ENCODE data around the gene PRKAG2.

Gene PRKAG2

DNA sequence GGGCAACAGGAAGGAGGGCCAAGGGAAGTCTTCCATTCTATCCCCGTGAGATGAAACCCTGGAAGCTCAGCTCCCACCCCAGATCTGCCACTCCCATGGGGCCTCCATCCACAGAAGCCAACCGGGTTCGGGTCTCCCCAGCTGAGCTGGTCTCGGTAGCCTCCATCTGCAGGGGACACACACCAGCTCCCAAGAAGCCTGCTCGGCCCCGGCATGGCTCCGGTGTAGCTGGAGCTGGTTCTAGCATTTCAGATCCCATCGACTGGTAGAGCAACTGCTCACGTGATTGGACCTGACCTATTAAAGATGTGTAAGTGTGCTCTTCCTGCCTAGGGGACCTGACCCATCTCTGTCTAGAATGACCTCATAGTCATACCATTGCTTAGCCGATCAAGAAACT, 138.0 kb downstream of the PRKAG2 start:
- H3K4me3 Mint-ChIP-seq = no peak overlapping the region
- no peaks in the 10 kb centered on the region for H3K9me3 Mint-ChIP-seq
- H3K4me1 Mint-ChIP-seq = peaks cover 11% of the 10 kb centered on the region
- peaks cover 3% of the 10 kb centered on the region for H3K36me3 Mint-ChIP-seq
- no peaks in the 10 kb centered on the region for H3K27me3 Mint-ChIP-seq
- H3K27ac Mint-ChIP-seq = no peak overlapping the region

DNA sequence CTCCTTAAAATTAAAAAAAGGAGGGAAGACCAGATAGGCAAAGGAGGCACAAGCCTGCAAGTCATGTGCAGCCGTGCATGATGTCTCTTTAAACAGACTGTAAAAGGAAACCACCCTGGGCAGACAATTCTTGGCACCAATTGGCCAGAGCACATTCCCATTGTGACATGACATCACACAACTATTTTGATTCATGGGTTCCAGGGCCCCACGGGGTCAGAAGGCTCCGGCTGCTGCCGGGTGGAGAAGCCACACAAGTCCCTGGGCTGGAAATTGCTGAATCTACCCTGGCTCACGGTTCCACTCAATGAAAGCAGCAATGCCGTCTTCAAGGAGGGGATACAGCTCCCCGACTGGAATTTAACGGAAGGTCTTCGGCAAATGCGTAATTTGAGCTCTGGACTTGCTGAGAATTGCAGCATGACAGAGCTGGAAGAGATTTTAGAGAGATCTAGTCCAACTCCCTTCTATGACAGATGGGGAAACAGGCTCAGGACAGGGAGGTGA, 140.5 kb downstream of the PRKAG2 start:
- Mint-ChIP-seq H3K4me3 (no peak overlapping the region), H3K9me3 (no peaks in the 10 kb centered on the region), H3K27me3 (no peaks in the 10 kb centered on the region), H3K36me3 (peaks cover 3% of the 10 kb centered on the region), H3K27ac (no peak overlapping the region), H3K4me1 (peaks cover 4% of the 10 kb centered on the region)

GRCh38 chr7:151735851-151736402, 141.0 kb downstream of the PRKAG2 start:
- no peaks in the 10 kb centered on the region for H3K9me3 Mint-ChIP-seq
- H3K27ac Mint-ChIP-seq = no peak overlapping the region
- no peak overlapping the region for H3K4me3 Mint-ChIP-seq
- peaks cover 3% of the 10 kb centered on the region for H3K36me3 Mint-ChIP-seq
- peaks cover 4% of the 10 kb centered on the region for H3K4me1 Mint-ChIP-seq
- H3K27me3 Mint-ChIP-seq = no peaks in the 10 kb centered on the region

DNA sequence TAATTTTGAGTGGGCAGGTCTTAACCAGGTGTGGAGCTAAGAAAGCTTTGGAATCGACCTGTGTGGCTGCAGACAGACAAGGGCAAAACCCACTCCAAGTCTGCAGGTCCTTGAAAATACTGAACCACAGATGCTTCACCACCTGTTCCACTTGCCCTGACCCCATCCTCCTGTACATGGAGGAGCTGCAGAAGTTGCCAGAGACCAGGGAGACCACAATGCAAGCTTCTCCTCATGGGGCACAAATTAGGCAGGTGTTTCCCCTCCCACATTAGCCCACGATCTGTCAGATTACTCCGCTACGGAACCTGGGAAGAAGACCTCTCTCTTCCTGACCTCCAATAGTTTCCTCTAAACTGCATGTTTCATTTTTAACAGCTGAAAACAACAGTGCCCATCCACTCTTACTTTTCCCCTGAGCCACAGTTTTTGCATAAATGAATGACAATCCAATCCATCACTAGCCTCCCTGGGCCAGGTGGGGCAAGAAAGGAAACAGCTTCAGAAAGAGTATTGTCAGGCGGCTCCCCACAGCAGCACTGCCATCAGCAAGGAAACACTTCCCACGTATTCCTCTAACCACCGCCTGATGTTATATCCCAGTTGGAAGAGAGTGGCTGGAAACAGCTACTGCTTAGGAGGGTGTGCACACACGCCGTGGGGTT, 141.6 kb downstream of the PRKAG2 start:
- H3K9me3 Mint-ChIP-seq = no peaks in the 10 kb centered on the region
- H3K27ac Mint-ChIP-seq = no peak overlapping the region
- H3K4me3 Mint-ChIP-seq = no peak overlapping the region
- peaks cover 4% of the 10 kb centered on the region for H3K4me1 Mint-ChIP-seq
- H3K27me3 Mint-ChIP-seq = no peaks in the 10 kb centered on the region
- peaks cover 1% of the 10 kb centered on the region for H3K36me3 Mint-ChIP-seq

- Mint-ChIP-seq H3K27me3 (no peaks in the 10 kb centered on the region), H3K36me3 (no peaks in the 10 kb centered on the region), H3K9me3 (no peaks in the 10 kb centered on the region), H3K4me1 (peaks cover 11% of the 10 kb centered on the region), H3K27ac (no peak overlapping the region), H3K4me3 (no peak overlapping the region)
Observed at GRCh38 chr7:151732834-151733592, 143.9 kb downstream of the PRKAG2 start.

GRCh38 chr7:151732292-151732691, 144.6 kb downstream of the PRKAG2 start:
- Mint-ChIP-seq H3K27ac (no peak overlapping the region), H3K4me3 (no peak overlapping the region), H3K9me3 (no peaks in the 10 kb centered on the region), H3K4me1 (peaks cover 14% of the 10 kb centered on the region), H3K27me3 (no peaks in the 10 kb centered on the region), H3K36me3 (no peaks in the 10 kb centered on the region)

- no peaks in the 10 kb centered on the region for H3K27me3 Mint-ChIP-seq
- no peaks in the 10 kb centered on the region for H3K9me3 Mint-ChIP-seq
- no peak overlapping the region for H3K27ac Mint-ChIP-seq
- peaks cover 14% of the 10 kb centered on the region for H3K4me1 Mint-ChIP-seq
- H3K4me3 Mint-ChIP-seq = no peak overlapping the region
- no peaks in the 10 kb centered on the region for H3K36me3 Mint-ChIP-seq
Observed at GRCh38 chr7:151731022-151731441, 145.9 kb downstream of the PRKAG2 start.

DNA sequence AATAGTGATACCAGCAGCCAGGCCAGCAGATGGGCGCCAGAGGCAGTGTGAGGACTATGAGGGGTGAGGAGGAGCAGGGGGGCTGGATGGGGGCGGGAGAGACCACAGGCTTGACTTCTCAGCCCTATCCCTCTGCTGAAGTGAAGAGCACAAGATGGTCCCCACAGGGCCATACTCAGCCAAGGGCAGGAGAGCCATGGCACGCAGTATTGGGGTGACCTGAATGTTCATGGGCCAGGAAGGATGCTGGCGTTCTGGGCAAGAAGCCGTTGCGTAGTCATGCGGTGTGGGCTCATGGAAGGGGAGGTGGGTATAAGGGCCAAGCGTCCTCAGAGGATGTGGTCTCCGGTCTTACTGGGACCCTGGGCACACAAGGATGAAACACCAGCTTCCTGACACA, 146.3 kb downstream of the PRKAG2 start:
- H3K4me1 Mint-ChIP-seq = peaks cover 14% of the 10 kb centered on the region
- H3K27ac Mint-ChIP-seq = no peak overlapping the region
- H3K36me3 Mint-ChIP-seq = no peaks in the 10 kb centered on the region
- no peaks in the 10 kb centered on the region for H3K9me3 Mint-ChIP-seq
- no peaks in the 10 kb centered on the region for H3K27me3 Mint-ChIP-seq
- no peak overlapping the region for H3K4me3 Mint-ChIP-seq

GRCh38 chr7:151729521-151729921, 147.4 kb downstream of the PRKAG2 start:
- no peaks in the 10 kb centered on the region for H3K36me3 Mint-ChIP-seq
- H3K4me3 Mint-ChIP-seq = no peak overlapping the region
- H3K4me1 Mint-ChIP-seq = peaks cover 14% of the 10 kb centered on the region
- no peak overlapping the region for H3K27ac Mint-ChIP-seq
- no peaks in the 10 kb centered on the region for H3K27me3 Mint-ChIP-seq
- no peaks in the 10 kb centered on the region for H3K9me3 Mint-ChIP-seq

GRCh38 chr7:151728746-151729145, 148.2 kb downstream of the PRKAG2 start:
- Mint-ChIP-seq H3K4me1 (peaks cover 10% of the 10 kb centered on the region), H3K36me3 (no peaks in the 10 kb centered on the region), H3K4me3 (no peak overlapping the region), H3K9me3 (no peaks in the 10 kb centered on the region), H3K27ac (peak overlapping the region; percentile 62), H3K27me3 (no peaks in the 10 kb centered on the region)

GRCh38 chr7:151728286-151728660, 148.6 kb downstream of the PRKAG2 start:
- H3K27ac Mint-ChIP-seq = no peak overlapping the region
- no peaks in the 10 kb centered on the region for H3K36me3 Mint-ChIP-seq
- H3K9me3 Mint-ChIP-seq = no peaks in the 10 kb centered on the region
- H3K4me1 Mint-ChIP-seq = peaks cover 10% of the 10 kb centered on the region
- H3K27me3 Mint-ChIP-seq = no peaks in the 10 kb centered on the region
- H3K4me3 Mint-ChIP-seq = no peak overlapping the region

DNA sequence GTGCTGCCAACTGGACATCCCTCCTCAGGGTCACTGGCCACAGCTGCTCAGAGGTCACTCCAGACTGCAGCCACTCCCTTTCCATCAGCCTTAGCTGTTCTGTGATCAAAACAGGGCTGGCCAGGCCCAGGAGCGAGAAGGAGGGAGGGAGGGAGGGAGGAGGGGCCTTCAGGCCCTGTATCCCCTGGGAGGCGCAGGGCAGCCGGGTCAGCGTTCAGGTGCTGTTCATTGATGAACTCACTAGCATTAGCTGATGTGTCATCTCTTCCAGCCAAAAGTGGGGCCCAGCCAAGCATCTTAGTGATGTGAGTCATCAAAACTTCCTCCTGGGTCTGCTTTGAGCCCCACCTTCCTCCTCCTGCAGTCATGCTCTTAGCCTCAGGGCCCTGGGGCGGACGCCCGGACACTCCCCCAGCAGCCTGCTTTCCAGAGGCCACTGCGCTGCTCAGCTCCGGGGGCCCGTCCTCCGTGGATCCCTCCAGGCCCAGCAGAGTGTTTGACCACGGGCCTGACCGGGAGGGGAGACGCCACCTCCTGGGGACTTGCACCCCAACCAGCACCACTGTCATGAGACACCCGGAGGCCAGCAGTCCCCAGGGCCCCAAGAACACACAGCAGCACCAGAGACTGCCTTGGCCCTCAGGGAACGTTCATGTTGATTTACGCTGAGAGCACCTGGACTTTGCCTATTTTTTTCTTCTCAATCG, 149.2 kb downstream of the PRKAG2 start:
- Mint-ChIP-seq H3K27ac (no peak overlapping the region), H3K4me3 (no peak overlapping the region), H3K36me3 (no peaks in the 10 kb centered on the region), H3K27me3 (no peaks in the 10 kb centered on the region), H3K9me3 (no peaks in the 10 kb centered on the region), H3K4me1 (peaks cover 10% of the 10 kb centered on the region)

- Mint-ChIP-seq H3K27me3 (no peaks in the 10 kb centered on the region), H3K9me3 (no peaks in the 10 kb centered on the region), H3K4me1 (peaks cover 10% of the 10 kb centered on the region), H3K4me3 (no peak overlapping the region), H3K36me3 (no peaks in the 10 kb centered on the region), H3K27ac (no peak overlapping the region)
Observed at GRCh38 chr7:151726652-151727578, 150.0 kb downstream of the PRKAG2 start.

DNA sequence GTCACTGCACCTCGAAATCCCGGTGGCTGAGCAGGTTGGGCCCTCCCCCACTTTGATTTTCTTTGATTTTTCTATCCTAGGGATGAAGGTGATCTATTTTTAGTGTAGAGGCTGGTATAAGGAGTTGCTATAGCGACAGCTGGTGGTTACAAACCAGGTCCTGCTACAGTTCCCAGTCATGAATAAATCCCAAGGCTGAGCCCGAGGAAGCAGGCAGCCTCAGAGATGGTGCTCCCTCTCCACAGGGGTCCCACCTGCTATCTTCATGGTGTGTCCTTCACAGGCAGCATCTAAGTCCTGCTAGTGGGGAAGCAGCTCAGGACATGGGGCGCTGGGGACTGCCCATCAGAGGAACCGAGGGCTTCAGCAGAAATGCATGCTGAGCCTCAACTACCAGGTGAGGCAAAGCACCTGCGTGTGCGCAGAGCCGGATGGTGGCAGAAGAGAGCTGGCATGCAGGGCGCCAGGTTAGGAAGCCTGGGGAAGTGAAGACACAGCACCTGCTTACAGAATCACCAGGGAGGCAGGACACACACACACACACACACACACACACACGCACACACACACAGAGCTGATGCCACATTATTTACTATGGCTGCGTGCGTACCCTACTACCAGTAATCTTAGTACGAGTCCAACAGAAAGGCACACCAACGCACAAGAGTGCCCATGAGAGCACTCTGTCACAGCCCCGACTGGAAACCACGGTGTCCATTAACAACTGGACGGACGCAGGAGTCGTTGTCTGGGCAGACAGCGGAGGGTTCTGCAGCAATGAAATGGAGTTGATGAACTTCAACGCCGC, 150.9 kb downstream of the PRKAG2 start:
- H3K4me3 Mint-ChIP-seq = no peak overlapping the region
- H3K36me3 Mint-ChIP-seq = no peaks in the 10 kb centered on the region
- H3K27ac Mint-ChIP-seq = no peak overlapping the region
- H3K4me1 Mint-ChIP-seq = peaks cover 10% of the 10 kb centered on the region
- no peaks in the 10 kb centered on the region for H3K27me3 Mint-ChIP-seq
- H3K9me3 Mint-ChIP-seq = no peaks in the 10 kb centered on the region

All from activated naive CD4-positive, alpha-beta T cell treated with anti-CD3 and anti-CD28 coated beads, Interleukin-2, amount 50 U/mL, for 24 hours (primary cell).